Vagina (tissue), 2 donors: ENCODE measurements around the gene DPP6.

Source experiments
- CTCF ChIP-seq, 3 experiments: fragments of 450-650 bp in 2 of 3; fragments of 200-600 bp in 1 of 3; sonication (generic) in 1 of 3; IDR thresholded peaks; one replicate each; pipeline ENCODE4 v1.5.1; 2017 to 2019; ENCODE audit warnings: antibody characterized with exemption in 3 of 3, mild to moderate bottlenecking in 2 of 3, moderate library complexity in 2 of 3
- POLR2A ChIP-seq, 2 donors: fragments of 450-650 bp; IDR thresholded peaks; one replicate each; pipeline ENCODE4 v1.6.1; 2017; ENCODE audit warnings: antibody characterized with exemption in 2 of 2, mild to moderate bottlenecking in 2 of 2, moderate library complexity in 2 of 2

- TF ChIP-seq CTCF (IDR thresholded peaks at IDR 0.05), result no peak
- TF ChIP-seq POLR2A (IDR thresholded peaks at IDR 0.05), result no peak
These were observed 812.3 kb downstream of the DPP6 start for GRCh38 chr7:154864523-154864891.
